ENCODE results near the gene PAXX.

PAXX gene

GRCh38 chr9:136964171-136964689 lies 28.0 kb upstream of the PAXX start:
- intact Hi-C loops (cut with DNase I): no loop called here
- no peak for DNase-seq

GRCh38 chr9:136964833-136965422 lies 27.3 kb upstream of the PAXX start:
- intact Hi-C loops (cut with DNase I): no loop called here
- DNase-seq: no peak

GRCh38 chr9:136965771-136966484 lies 26.3 kb upstream of the PAXX start:
- intact Hi-C loops (cut with DNase I): no loop called here
- peak in 6 of 10 donors; percentile 56 to 85 (median 66) for DNase-seq

- intact Hi-C loops (cut with DNase I): no loop called here
- DNase-seq: no peak
These were observed 23.7 kb upstream of the PAXX start for GRCh38 chr9:136968333-136969127.

- DNase-seq: no peak
These were observed 23.1 kb upstream of the PAXX start for GRCh38 chr9:136969150-136969549.

GRCh38 chr9:136969774-136970173 lies 22.4 kb upstream of the PAXX start:
- intact Hi-C loops (cut with DNase I): no loop called here
- no peak for DNase-seq

More at GRCh38 chr9:136969150-136969549, 23.1 kb upstream of the PAXX start:
- intact Hi-C loops (cut with DNase I): no loop called here

GRCh38 chr9:136970361-136970760 lies 21.9 kb upstream of the PAXX start:
- no peak for DNase-seq
- intact Hi-C loops (cut with DNase I): no loop called here

GRCh38 chr9:136971746-136972145 lies 20.5 kb upstream of the PAXX start:
- DNase-seq: no peak
- intact Hi-C loops (cut with DNase I): no loop called here

- intact Hi-C loops (cut with DNase I): no loop called here
- DNase-seq: no peak
These were observed 19.9 kb upstream of the PAXX start for GRCh38 chr9:136972335-136972734.

- no peak for DNase-seq
- intact Hi-C loops (cut with DNase I): no loop called here
These were observed 19.5 kb upstream of the PAXX start for GRCh38 chr9:136972743-136973142.

GRCh38 chr9:136973618-136974617 lies 18.3 kb upstream of the PAXX start:
- DNase-seq: no peak
- intact Hi-C loops (cut with DNase I): no loop called here

- intact Hi-C loops (cut with DNase I): no loop called here
- DNase-seq: no peak
These were observed 17.2 kb upstream of the PAXX start for GRCh38 chr9:136974817-136975535.

- intact Hi-C loops (cut with DNase I): loop anchor here (2.0 kb wide), 1 partner anchor 27 kb away; no protein-coding TSS in a partner anchor
- DNase-seq: peak in 9 of 10 donors; percentile 72 to 97 (median 84)
These were observed 16.6 kb upstream of the PAXX start for GRCh38 chr9:136975644-136976043.

- peak; percentile 91 to 99 (median 96) for DNase-seq
These were observed 15.0 kb upstream of the PAXX start, which contains the start of gene PTGDS for GRCh38 chr9:136977223-136977622. TSS of gene PTGDS (plus strand) at chr9:136977504. CDS start at chr9:136977579, 75 bp downstream.

GRCh38 chr9:136977649-136978072 lies 14.6 kb upstream of the PAXX start:
- no peak for DNase-seq
- intact Hi-C loops (cut with DNase I): loop anchor here (2.0 kb wide), 1 partner anchor 29 kb away; no protein-coding TSS in a partner anchor

More at GRCh38 chr9:136977223-136977622, 15.0 kb upstream of the PAXX start, which contains the start of gene PTGDS:
- intact Hi-C loops (cut with DNase I): loop anchor here (2.0 kb wide), 1 partner anchor 28 kb away; no protein-coding TSS in a partner anchor

- intact Hi-C loops (cut with DNase I): no loop called here
- DNase-seq: peak; percentile 85 to 99 (median 92)
These were observed 14.0 kb upstream of the PAXX start for GRCh38 chr9:136978073-136978864.

- intact Hi-C loops (cut with DNase I): no loop called here
- DNase-seq: no peak
These were observed 13.2 kb upstream of the PAXX start for GRCh38 chr9:136978865-136979544.

Data from posterior cingulate gyrus (tissue), 11 donors.